Midbrain (tissue), 1 donor: Measurements from ENCODE around the gene ARMH2.
"Not testable (repeated sequence)": the region's sequence is repeated elsewhere in the genome, so short reads cannot be mapped to it uniquely, and the experiment has no call there.

Experiments
- DNase-seq: peaks from one replicate; lab custom pipeline; 2025; lab: John Stamatoyannopoulos, UW

ARMH2 gene

DNA sequence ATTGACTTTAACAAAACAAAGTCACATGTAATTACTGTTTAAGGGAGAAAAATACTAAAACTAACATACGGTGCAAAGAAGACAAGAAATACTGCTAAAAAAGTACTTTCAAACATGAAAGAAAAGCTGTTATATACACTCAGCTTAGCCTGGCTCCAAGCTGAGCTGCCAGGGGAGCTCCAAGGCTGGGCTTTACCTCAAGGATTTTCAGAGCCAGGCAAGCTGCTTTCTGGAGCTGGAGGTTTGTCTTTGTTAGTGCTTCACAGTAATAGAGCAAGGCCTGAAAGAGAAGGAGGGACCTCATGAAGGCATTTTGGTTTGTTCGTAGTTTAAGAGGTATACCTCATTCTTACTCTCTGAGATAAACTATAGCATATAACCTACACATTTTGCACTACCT, 19.6 kb upstream of the ARMH2 start:
- DNase-seq, result no peak

DNA sequence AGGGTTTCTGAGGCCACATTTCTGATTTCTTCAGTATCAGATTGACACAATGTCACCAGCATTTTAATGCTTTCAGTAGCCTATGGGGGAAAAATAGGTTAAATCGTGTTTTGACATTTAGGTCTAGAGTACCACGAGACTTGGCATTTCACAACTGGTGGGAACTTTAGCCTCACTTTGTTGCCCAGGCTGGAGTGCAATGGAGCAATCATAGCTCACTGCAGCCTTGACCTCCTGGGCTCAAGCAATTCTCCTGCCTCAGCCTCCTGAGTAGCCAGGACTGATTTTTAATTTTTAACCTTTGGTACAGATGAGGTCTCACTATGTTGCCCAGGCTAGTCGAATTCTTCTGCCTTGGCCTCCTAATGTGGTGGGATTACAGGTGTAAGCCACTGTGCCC, 11.0 kb upstream of the ARMH2 start:
- DNase-seq, result no peak

DNA sequence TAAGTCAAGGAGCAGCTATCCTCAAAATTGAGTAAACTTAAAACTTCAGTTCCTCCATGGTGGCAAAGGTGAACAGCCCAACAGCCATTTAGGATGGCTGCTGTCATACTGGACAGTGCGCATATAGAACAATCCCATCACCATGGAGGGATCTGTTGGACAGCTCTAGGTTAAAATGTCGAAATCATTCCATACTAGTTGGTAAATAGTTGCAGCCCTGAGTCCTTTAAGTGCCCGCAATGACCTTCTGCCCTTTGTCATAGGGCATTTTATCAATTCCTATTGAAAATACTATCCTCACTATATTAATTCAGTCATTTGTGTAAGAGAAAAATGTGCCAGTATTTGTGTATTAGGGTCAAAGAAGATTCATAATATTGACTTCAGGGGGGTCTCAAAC, 8.9 kb upstream of the ARMH2 start:
- DNase-seq, result no peak

DNA sequence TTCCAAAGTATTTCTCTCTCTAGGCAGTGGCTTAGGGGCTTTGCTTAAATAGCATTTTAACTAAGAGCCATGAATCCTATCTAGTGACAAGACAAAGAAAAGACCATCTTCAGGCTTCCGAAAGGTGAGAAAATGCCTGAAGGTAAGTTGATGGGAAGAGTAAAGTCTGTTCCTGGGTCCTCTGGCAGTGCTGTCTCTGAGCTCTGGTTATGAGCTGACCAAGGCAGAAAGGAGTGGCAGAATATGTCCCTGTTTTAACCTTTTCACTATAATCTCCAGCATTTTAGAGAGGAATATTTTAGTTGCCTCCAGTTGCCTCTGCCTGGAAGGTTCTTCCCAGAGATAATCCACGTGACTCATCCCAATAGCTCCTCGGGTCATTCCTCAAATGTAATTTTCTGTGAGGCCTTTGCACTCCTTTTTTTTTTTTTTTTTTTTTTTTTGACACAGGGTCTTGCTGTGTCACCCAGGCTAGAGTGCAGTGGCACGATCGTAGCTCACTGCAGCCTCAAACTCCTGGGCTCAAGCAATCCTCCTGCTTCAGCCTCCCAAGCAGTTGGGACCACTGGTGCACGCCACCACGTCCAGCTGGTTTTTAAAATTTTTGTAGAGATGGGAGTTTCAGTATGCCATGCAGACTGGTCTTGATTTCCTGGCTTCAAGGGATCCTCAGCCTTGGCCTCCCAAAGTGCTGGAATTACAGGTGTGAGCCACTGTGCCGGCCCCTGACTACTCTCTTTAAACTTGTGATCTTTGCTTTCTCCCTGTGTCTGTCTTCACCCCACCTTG, 3.7 kb upstream of the ARMH2 start:
- no peak for DNase-seq

DNA sequence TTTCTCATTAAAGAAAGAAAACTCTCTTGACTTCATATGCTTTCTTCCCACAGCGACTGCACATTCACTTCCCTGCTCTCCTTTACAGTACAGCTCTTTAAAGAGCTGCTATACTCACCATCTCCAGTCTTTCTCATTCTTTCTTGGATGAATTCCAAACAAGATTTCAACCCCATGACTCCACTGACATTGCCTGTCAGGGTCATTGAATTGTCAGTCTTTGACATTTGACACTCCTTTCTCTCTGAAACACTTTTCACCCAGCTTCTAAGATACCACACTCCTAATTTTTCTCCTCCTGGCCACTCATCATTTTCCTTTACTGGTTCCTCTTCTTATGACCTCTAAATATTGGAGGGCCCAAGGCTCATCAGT, 811 bp upstream of the ARMH2 start:
- DNase-seq, result no peak

DNA sequence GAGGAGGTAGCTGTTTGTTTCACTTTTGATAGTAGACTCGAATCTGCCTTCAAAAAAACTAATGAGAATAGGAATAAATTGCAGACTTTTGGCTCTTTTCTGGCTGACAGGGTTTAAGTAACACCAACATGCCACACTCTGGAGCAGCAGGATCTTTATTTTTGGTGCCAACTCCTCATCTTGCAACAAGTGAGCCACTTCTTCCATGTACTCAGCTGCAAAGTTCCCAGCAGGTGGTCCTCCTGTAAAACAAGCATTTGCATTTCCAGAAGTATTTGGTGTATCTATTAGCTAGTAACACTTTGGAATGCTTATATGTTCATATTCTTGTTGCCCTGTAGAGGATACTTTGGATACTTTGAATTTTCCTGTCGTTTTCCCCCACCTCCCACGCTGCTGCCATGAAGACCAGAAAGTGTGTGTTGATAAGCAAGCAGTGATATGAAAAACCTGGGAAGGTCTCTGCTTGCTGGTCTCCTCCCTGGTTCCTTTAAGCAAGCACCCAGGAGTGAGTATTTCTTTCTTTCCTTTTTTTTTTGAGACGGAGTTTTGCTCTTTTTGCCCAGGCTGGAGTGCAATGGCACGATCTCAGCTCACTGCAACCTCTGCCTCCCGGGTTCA, 1.0 kb downstream of the ARMH2 start:
- no peak for DNase-seq

DNA sequence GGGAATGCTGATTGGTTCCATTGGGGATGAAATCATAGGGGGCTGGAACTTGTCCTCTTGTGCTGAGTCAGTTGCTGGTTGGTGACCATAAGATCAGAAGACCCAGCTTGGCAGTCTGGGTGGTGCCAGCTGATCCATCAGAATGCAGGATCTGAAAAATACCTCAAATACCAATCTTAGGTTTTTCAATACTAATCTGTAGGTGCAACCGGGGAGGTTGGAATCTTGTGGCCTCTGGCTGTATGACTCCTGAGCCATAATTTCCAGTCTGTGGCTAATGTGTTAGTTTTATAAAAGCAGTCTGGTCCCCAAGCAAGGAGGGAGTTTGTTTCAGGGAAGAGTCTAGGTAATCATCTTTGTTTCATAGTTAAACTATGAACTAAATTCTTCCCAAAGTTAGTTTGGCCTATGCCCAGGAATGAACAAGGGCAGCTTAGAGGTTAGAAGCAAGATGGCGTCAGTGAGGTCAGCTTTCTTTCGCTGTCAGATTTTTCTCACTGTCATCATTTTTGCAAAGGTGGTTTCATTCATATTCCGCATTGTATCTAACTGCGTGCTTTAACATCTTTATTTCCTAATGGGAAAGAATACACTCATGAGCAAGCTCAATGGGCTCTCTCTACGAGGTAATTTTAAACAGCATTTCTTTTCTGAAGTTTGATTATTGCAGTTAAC, 2.0 kb downstream of the ARMH2 start:
- DNase-seq, result no peak

DNA sequence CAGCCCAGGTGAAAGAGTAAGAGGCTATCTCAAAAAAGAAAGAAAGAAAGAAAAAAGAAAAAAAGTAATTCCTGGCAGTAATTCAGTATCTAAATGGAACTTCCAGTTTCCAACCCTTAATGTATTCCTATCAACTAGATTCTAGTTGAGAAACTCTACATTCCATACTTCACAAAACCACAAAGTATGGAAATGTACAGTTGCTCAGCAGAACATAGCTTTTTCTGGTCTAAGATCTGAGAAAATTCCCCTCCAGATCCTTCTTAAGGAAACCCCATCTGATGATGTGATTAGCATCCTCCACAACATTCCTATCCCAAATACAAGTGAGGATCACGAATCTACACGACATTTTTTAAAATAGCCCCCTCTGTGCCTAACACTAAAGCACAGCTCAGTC, 3.6 kb downstream of the ARMH2 start:
- DNase-seq, result no peak

DNA sequence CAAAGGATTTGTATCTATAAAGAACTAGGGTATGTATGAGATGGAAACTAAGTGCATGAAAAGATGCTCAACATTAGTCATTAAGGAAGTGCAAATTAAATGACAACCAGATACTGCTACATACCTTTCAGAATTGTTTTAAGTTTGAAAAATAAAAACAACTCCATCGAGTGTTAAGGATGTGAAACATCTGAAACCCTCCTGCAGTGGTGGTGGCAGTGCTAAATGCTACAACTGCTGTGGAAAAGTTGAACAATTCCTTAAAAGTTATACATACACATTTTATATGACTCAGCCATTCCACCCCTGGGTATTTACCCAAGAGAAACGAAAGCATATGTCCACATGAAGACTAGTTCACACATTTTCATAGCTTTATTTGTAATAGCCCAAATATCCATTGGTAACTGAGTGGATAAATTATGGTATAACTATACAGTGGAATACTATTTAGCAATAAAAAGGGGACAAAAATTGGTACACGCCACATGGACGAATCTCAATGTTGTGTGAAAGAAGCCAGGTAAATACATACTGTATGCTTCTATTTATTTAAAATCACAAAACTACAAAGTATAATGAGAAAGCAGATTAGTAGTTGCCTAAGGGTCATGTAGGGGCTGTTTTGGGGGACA, 10.6 kb downstream of the ARMH2 start:
- DNase-seq, result no peak

DNA sequence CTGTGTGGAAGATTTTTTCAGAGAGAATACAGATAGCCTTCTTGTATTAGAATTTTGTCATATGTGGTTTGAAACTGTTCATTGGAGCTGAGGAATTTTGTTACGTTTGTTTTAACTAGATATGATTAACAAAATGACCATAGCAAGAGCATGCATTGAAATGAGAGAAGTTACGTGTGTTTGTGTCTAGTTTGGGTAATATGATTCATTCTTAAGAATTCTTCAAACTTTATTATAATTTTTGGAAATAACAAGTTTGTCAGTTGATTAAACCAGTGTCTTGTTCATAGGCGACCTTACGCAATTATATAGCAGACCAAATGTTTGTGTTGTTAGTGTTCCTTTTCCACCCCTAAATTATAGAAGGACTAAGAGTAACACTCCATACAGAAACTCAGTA, 18.5 kb downstream of the ARMH2 start:
- no peak for DNase-seq

DNA sequence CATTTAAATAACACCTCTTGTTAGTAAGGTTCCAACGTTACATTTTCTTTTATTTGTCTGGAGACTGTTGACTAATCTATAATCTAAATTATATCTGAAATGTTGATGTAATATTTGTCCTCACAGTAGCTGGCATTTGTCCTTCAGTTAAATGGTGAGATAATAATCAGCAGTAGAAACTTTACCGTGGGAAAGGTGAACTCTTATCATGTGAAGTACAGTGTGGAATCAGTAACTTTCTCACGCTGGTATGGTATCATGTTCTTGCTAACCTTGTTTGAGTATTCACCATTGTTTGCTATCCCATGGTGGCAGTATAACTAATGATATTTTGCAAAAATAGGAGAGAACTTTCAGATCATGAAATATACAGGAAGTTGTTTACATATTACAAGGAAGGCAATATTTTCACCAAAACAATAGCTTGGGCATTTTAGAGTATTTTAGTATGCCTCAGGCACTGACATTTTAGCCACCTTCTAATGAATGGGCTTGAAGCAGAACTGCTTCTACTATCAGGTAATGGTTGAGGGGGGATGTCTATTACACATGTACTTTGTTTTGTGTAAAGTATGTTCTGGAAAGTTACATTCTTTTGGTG, 19.2 kb downstream of the ARMH2 start:
- no peak for DNase-seq

DNA sequence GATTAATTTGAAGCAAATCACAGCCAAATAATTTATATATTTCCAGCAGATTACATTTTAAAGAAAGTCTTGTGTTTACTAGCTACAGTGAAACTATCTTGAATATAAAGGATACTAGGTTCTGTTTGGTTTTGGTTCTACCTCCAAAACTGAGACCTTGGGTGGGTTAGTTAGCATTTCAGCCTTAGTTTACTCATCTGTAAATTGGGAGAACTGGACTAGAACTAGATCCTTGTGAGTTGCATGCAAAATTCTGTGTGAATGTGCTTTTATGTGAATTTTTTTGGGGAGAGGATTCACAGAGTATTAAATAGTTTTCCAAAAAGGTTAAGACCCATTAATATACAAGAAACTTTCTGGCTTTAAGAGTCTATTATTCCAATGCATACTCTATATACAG, 19.8 kb downstream of the ARMH2 start:
- DNase-seq, result no peak

DNA sequence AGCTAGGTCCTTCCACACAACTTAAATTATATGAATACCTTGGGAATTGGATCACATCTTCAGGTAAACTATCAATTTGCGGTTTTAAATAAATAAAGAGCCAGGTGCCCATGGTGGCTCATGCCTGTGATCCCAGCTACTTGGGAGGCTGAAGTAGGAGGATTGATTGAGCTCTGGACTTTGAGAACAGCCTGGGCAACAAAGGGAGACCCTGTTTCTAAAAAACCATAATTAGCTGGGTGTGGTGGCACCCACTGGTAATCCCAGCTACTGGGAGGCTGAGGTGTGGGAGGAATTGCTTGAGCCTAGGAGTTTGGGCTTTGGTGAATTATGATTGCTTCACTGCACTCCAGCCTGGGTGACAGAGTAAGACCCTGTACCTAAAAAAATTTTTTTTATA, 20.6 kb downstream of the ARMH2 start:
- DNase-seq, result no peak

DNA sequence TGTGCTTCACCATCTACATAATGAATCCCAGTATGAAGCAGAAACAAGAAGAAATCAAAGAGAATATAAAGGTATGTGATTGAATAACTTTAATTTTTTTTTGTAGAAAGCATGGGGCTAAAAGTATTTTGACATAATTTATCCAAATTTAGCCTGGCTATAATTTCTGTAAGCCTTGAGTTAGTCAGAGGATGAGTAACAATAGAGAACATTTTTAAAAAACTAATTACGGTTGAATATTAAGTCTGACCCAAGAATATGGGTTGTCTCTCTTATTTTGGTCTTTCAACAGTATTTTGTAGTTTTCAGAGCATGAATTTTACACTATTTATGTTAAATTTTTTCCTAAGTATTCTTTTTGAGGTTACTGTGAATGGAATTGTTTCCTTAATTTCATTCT, 21.5 kb downstream of the ARMH2 start:
- DNase-seq, result no peak

DNA sequence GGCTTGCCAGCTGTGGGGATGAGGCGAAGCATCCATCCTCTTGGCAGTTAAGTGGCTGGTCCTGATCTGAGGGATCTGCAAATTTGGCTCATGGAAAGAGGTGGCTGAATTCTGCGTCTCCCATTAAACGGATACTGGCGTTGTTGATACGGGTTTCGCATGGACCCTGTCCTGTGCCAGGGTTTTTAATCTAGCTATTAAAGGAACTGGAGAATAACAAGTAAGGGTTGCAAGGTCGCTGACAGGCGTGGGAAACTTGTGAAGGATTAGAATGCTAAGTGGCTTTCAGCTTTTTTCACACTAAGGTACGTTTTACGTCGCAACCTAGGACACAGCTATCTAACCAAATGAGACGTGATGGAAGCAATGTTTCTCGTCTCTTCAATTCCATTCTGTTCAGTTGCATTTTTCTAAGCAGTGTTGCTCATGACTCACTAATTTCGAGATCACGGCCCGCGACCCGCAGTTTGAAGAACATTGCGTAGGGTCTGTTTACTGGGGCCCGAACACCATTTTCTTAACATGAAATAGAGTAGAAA, 23.1 kb downstream of the ARMH2 start:
- no peak for DNase-seq

DNA sequence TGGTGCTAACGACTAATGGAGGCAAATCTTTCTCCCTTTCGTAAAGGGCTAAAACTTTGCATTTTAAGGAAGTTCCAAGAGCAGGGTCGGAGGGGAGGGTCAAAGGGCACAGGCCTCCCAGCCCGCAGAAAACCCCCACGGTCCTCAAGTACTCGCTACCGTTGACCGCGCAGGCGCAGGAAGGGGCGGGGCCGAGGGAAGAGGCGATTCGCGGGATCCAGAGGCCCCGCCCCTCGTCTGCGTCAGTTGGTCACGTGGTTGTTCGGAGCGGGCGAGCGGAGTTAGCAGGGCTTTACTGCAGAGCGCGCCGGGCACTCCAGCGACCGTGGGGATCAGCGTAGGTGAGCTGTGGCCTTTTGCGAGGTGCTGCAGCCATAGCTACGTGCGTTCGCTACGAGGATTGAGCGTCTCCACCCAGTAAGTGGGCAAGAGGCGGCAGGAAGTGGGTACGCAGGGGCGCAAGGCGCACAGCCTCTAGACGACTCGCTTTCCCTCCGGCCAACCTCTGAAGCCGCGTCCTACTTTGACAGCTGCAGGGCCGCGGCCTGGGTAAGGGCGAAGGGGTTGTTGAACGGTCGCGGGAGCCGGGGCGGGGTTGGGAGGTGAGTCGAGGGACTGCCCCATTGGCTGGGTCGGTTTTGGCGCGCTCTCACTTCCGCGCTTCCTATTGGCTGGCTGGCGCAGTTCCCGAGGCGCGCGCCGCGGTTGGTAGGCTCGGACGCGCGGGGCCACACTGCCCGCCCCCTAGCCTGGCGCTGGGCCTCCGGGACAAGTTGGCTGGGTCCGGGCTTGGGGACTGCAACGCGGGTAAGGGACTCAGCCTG, 23.8 kb downstream of the ARMH2 start, which contains the start of gene GMNN:
Gene GMNN (plus strand): TSS at position 242 of the 824 bp plus-strand sequence. CDS start 2,310 bp downstream, outside the sequence.
- peak; percentile 97 for DNase-seq

DNA sequence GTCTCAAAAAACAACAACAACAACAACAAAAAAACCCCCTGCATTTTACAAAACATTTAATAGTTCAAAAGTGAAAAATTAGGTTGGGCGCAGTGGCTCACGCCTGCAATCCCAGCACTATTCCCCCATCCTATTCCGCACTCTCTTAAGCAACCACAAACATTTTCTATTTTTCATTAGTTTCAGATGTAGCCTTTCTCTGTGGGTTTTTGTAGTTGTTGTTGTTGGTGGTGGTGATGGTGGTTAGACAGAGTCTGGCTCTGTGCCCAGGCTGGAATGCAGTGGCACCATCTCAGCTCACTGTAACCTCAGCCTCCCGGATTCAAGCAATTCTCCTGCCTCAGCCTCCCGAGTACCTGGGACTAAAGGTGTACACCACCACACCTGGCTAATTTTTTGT, 30.4 kb downstream of the ARMH2 start:
- DNase-seq, result no peak

DNA sequence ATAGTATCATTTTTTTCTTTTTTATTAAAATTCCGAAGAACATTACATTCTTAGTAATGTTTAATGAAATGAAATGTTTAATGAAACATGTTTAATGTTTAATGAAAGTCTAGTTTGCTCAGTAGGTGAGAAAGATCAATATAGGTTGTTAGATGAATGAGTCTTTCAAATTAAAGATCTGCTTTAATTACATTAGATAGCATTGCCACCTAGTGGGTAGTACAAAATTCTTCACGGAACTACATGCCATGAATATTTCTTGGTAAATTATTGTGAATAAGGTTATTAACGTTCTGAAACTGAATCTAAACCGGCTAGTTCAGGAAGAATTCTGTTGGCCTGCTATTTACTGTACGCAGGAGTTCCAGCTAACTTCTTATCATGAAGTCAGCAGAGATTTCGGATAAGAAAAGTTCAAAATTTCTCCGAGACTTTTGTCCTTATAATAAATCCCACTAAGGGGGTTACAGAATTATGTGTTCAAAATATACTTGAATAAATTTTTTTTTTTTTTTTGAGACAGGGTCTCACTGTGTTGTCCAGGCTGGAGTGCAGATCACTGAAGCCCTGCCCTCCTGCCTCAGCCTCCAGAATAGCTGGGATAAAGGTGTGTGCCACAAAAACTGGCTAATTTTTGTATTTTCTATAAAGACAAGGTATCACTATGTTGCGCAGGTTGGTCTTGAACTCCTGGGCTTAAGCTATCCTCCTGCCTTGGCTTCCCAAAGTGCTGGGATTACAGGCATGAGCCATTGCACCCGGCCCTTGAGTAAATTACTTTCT, 31.8 kb downstream of the ARMH2 start:
- peak; percentile 32 for DNase-seq

DNA sequence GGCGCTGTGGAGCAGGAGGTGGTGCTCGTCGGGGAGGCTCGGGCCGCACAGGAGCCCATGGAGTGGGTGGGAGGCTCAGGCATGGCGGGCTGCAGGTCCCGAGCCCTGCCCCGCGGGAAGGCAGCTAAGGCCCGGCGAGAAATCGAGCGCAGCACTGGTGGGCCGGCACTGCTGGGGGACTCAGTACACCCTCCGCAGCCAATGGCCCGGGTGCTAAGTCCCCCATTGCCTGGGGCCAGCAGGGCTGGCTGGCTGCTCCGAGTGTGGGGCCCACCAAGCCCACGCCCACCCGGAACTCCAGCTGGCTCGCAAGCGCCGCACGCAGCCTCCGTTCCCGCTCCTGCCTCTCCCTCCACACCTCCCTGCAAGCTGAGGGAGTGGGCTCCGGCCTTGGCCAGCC, 32.7 kb downstream of the ARMH2 start:
- not testable (repeated sequence) for DNase-seq
